Activated naive CD4-positive, alpha-beta T cell treated with anti-CD3 and anti-CD28 coated beads, Interleukin-2, amount 50 U/mL, for 24 hours (primary cell): ENCODE results near the gene TOR3A.

ENCODE experiments used
- H3K27ac Mint-ChIP-seq: one replicate; pipeline ENCODE4 v1.8.0; 2021; ENCODE audit warnings: mild to moderate bottlenecking, mixed read lengths
- H3K27me3 Mint-ChIP-seq: one replicate; pipeline ENCODE4 v1.8.0; 2021; ENCODE audit warnings: mixed read lengths
- H3K36me3 Mint-ChIP-seq: one replicate; pipeline ENCODE4 v1.8.0; 2021; ENCODE audit warnings: mixed read lengths
- H3K4me1 Mint-ChIP-seq: one replicate; pipeline ENCODE4 v1.8.0; 2021; ENCODE audit warnings: mixed read lengths
- H3K4me3 Mint-ChIP-seq: one replicate; pipeline ENCODE4 v1.8.0; 2021; ENCODE audit warnings: mild to moderate bottlenecking, mixed read lengths
- H3K9me3 Mint-ChIP-seq: one replicate; pipeline ENCODE4 v1.8.0; 2021; ENCODE audit warnings: mixed read lengths

TOR3A gene

GRCh38 chr1:179053486-179053885, 28.4 kb upstream of the TOR3A start:
- Mint-ChIP-seq H3K36me3 (peaks cover 30% of the 10 kb centered on the region), H3K27me3 (no peaks in the 10 kb centered on the region), H3K4me1 (no peaks in the 10 kb centered on the region), H3K9me3 (peaks cover 4% of the 10 kb centered on the region), H3K4me3 (no peak overlapping the region), H3K27ac (no peak overlapping the region)

DNA sequence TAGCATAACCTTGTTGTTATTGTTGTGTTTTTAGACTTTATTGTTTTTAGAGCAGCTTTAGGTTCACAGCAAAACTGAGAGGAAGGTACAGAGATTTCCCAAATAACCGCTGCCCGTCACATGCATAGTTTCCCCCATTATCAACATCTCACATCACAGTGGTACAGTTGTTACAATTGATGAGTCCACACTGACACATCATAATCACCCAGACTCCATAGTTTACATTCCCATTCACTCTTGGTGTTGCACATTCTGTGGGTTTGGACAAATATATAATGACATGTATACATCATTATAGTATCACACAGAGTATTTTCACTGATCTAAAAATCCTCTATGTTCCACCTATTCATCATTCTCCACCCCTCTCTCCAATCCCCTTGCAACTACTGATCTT, 25.9 kb upstream of the TOR3A start:
- no peak overlapping the region for H3K27ac Mint-ChIP-seq
- no peaks in the 10 kb centered on the region for H3K4me1 Mint-ChIP-seq
- peaks cover 31% of the 10 kb centered on the region for H3K36me3 Mint-ChIP-seq
- H3K9me3 Mint-ChIP-seq, result peaks cover 4% of the 10 kb centered on the region
- no peaks in the 10 kb centered on the region for H3K27me3 Mint-ChIP-seq
- no peak overlapping the region for H3K4me3 Mint-ChIP-seq

DNA sequence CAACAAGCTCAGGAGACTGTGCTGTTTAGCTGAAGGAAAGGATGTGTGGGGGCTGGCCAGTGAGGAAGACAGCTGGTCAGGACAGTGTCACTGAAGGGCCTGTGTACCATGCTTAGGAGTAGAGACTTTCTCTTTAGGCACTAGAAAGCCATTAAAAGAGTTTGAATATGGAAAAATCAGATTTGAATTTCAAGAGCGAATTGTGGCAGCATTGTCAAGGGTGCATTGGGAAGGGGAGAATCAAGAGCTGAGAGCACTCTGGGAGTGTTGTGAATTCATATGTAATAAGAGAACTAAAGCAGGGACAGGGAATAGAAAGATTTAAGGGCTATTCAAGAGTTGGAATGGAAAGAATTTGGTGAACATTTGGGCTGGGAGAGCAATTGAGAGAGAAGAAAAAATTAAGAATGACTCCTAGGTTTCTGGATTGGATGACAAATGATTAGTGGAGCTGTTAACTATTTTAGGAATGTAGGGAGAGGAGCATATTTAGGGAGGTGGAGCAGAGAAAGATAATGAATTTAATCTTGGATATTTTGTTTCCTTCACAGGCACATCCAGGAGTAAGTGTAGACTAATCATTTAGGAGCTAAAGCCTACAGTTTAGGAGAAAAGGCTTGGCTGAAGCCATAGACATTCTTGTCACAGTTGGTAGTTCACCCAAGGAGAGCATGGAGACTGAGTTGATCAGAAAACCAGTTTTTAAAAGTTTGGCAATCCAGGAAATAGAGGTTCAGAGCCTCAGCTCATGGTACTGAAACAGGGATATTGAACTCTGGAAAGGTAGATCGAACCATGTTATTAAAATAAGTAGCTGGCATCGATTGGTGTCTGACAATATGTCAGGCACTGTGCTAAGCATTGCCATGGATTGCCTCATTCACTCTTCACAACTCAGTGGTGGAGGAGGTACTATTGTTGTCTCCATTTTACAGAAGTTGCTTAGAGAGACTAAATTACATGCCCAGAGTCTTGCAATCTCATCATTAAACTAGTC, 23.1 kb upstream of the TOR3A start:
- Mint-ChIP-seq H3K9me3 (peaks cover 4% of the 10 kb centered on the region), H3K4me3 (no peak overlapping the region), H3K27ac (peak overlapping the region; percentile 18), H3K27me3 (no peaks in the 10 kb centered on the region), H3K4me1 (no peaks in the 10 kb centered on the region), H3K36me3 (peaks cover 29% of the 10 kb centered on the region)

DNA sequence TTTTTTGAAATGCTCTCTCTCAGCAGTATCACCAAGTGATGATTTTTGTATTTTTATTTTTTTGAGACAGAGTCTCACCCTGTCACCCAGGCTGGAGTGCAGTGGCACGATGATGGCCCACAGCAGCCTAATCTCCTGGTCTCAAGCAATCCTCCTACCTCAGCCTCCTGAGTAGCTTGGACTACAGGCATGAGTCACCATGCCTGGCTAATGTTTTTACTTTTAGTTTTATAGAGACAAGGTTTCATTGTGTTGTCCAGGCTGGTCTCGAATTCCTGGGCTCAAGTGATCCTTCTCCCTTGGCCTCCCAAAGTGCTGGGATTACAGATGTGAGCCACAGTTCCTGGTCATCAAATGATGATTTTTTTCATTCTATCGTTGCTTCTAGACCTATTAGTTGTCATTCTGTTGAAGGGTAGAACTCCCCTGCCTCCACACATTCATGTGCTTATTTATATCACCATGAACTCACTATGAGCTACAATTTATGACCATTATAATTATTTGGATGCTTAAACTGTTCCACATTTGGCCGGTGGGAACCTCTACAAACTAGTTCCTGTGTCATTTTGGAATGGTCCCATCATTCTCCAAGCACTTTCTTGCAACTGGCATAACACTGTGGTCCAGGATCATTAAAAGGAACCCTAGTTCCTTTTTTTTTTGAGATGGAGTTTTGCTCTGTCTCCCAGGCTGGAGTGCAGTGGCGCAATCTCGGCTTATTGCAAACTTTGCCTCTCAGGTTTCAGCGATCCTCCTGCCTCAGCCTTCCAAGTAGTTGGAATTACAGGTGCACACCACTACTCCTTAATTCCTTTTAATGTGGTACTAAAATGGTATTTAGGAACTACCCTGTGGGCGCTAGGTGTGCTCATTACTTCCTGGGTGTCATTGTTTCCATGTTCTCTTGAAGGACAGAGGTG, 20.2 kb upstream of the TOR3A start:
- no peak overlapping the region for H3K4me3 Mint-ChIP-seq
- H3K4me1 Mint-ChIP-seq, result no peaks in the 10 kb centered on the region
- H3K27ac Mint-ChIP-seq, result no peak overlapping the region
- no peaks in the 10 kb centered on the region for H3K9me3 Mint-ChIP-seq
- peaks cover 15% of the 10 kb centered on the region for H3K36me3 Mint-ChIP-seq
- no peaks in the 10 kb centered on the region for H3K27me3 Mint-ChIP-seq

GRCh38 chr1:179066471-179066870, 15.4 kb upstream of the TOR3A start:
- Mint-ChIP-seq H3K4me3 (no peak overlapping the region), H3K4me1 (no peaks in the 10 kb centered on the region), H3K9me3 (no peaks in the 10 kb centered on the region), H3K27me3 (no peaks in the 10 kb centered on the region), H3K36me3 (peaks cover 5% of the 10 kb centered on the region), H3K27ac (no peak overlapping the region)

DNA sequence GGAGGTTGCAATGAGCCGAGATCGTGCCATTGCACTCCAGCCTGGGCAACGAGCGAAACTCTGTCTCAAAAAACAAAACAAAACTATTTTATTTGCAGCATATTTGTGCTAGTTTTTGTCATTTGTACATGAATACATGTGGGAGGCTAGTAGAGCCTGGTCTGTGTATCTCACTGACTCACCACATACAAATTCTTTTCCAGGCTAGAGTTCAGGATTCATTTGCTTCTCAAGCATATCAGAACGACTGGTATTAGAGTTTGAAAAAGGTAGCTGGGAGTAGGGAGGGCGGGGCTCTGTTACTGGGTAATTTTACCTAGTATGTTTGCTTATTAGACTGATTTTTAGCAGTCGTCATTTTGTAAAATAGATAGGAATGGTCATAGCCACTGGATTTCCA, 4.5 kb upstream of the TOR3A start:
- peaks cover 17% of the 10 kb centered on the region for H3K4me1 Mint-ChIP-seq
- H3K27me3 Mint-ChIP-seq, result no peaks in the 10 kb centered on the region
- no peaks in the 10 kb centered on the region for H3K9me3 Mint-ChIP-seq
- peaks cover 2% of the 10 kb centered on the region for H3K36me3 Mint-ChIP-seq
- no peak overlapping the region for H3K27ac Mint-ChIP-seq
- no peak overlapping the region for H3K4me3 Mint-ChIP-seq

GRCh38 chr1:179079113-179079761, 2.6 kb upstream of the TOR3A start:
- Mint-ChIP-seq H3K36me3 (no peaks in the 10 kb centered on the region), H3K27ac (peak overlapping the region; percentile 24), H3K4me1 (peaks cover 23% of the 10 kb centered on the region), H3K9me3 (no peaks in the 10 kb centered on the region), H3K27me3 (no peaks in the 10 kb centered on the region), H3K4me3 (no peak overlapping the region)

- H3K9me3 Mint-ChIP-seq, result no peaks in the 10 kb centered on the region
- peak overlapping the region; percentile 97 for H3K4me3 Mint-ChIP-seq
- H3K4me1 Mint-ChIP-seq, result peaks cover 28% of the 10 kb centered on the region
- no peaks in the 10 kb centered on the region for H3K27me3 Mint-ChIP-seq
- no peaks in the 10 kb centered on the region for H3K36me3 Mint-ChIP-seq
- peak overlapping the region; percentile 48 for H3K27ac Mint-ChIP-seq
Observed at GRCh38 chr1:179080866-179081686, 794 bp upstream of the TOR3A start.

GRCh38 chr1:179082333-179082998, 596 bp downstream of the TOR3A start:
- Mint-ChIP-seq H3K27ac (peak overlapping the region; percentile 97), H3K27me3 (no peaks in the 10 kb centered on the region), H3K4me3 (peak overlapping the region; percentile 97), H3K36me3 (peaks cover 2% of the 10 kb centered on the region), H3K4me1 (peaks cover 28% of the 10 kb centered on the region), H3K9me3 (no peaks in the 10 kb centered on the region)

- Mint-ChIP-seq H3K4me1 (peaks cover 28% of the 10 kb centered on the region), H3K27me3 (no peaks in the 10 kb centered on the region), H3K36me3 (peaks cover 2% of the 10 kb centered on the region)
Observed at GRCh38 chr1:179082999-179083335, 1.1 kb downstream of the TOR3A start.

DNA sequence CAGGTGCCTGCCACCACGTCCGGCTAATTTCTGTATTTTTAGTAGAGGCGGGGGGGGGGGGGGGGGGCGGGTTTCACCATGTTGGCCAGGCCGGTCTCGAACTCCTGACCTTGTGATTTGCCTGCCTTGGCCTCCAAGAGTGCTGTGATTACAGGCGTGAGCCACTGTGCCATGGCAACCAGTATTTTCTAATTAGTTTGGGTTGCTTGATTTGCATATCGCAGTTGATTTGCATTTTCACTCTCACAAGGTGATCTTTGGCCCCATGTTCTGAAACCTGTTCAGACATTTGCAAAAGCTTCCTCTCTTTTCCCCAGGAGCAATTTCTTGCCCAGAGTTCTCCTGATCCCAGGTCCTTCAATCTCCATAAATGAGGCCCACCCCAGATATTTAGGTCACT, 1.7 kb downstream of the TOR3A start:
- peaks cover 2% of the 10 kb centered on the region for H3K36me3 Mint-ChIP-seq
- H3K4me3 Mint-ChIP-seq, result peak overlapping the region; percentile 71
- H3K27ac Mint-ChIP-seq, result peak overlapping the region; percentile 68
- H3K4me1 Mint-ChIP-seq, result peaks cover 28% of the 10 kb centered on the region
- no peaks in the 10 kb centered on the region for H3K27me3 Mint-ChIP-seq
- H3K9me3 Mint-ChIP-seq, result no peaks in the 10 kb centered on the region

More at GRCh38 chr1:179082999-179083335, 1.1 kb downstream of the TOR3A start:
- no peaks in the 10 kb centered on the region for H3K9me3 Mint-ChIP-seq
- H3K4me3 Mint-ChIP-seq, result peak overlapping the region; percentile 97
- H3K27ac Mint-ChIP-seq, result peak overlapping the region; percentile 97

DNA sequence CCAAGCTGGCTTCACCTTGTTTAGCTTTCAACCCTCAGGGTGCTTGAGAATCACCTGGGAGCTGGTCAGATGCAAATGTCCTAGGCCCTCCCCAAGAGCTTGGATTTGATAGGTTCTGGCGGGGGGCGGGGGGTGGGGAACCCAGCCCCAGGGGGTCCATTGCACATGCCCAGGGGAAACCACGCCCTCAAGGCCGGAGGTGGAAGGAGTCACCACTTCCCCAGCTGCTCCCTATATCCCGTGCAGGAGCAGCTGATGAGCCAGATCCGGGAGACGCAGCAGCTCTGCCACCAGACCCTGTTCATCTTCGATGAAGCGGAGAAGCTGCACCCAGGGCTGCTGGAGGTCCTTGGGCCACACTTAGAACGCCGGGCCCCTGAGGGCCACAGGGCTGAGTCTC, 5.8 kb downstream of the TOR3A start:
- no peak overlapping the region for H3K27ac Mint-ChIP-seq
- H3K27me3 Mint-ChIP-seq, result no peaks in the 10 kb centered on the region
- H3K4me3 Mint-ChIP-seq, result no peak overlapping the region
- H3K4me1 Mint-ChIP-seq, result peaks cover 11% of the 10 kb centered on the region
- H3K36me3 Mint-ChIP-seq, result peaks cover 2% of the 10 kb centered on the region
- H3K9me3 Mint-ChIP-seq, result no peaks in the 10 kb centered on the region

DNA sequence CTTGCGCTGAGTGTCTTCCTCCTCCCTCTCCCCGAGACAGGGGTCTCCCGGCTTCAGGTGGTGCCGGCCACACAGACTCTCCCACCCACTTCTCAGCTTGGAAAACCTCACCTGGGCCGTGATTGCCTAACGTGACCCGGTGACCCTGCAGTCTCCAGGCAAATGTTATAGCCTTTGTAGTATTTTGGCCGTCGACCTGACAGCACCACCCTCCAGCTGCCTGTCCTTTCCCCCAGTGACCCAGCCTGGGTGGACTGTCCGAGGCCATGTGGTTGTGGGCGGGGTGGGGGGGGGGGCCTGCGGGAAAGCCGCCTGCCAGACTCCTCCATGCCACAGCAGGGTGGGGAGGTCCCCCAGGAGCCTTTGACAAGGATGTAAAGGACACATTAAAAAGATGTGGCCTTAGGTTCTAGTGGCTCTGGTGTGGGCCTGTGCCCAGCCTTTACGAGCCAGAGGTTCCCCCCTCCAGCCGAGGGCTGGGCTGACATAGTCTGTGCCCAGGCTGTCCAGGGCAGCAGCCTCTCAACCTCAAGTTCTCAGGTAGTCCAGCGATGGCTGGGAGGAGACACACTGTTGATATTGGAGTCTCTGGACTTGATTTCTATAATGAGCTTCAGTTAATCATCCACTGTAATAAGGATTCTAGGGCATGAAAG, 8.1 kb downstream of the TOR3A start:
- peaks cover 6% of the 10 kb centered on the region for H3K36me3 Mint-ChIP-seq
- H3K27ac Mint-ChIP-seq, result no peak overlapping the region
- H3K9me3 Mint-ChIP-seq, result no peaks in the 10 kb centered on the region
- H3K27me3 Mint-ChIP-seq, result no peaks in the 10 kb centered on the region
- H3K4me1 Mint-ChIP-seq, result no peaks in the 10 kb centered on the region
- H3K4me3 Mint-ChIP-seq, result no peak overlapping the region

GRCh38 chr1:179090522-179090921, 8.7 kb downstream of the TOR3A start:
- peaks cover 6% of the 10 kb centered on the region for H3K36me3 Mint-ChIP-seq
- no peak overlapping the region for H3K27ac Mint-ChIP-seq
- H3K9me3 Mint-ChIP-seq, result no peaks in the 10 kb centered on the region
- no peaks in the 10 kb centered on the region for H3K4me1 Mint-ChIP-seq
- no peaks in the 10 kb centered on the region for H3K27me3 Mint-ChIP-seq
- H3K4me3 Mint-ChIP-seq, result no peak overlapping the region
